NCI-H2196 (cell line): ENCODE measurements around the gene PHOX2B.
"Not testable (repeated sequence)": the region's sequence is repeated elsewhere in the genome, so short reads cannot be mapped to it uniquely, and the experiment has no call there.

Experiments
- DNase-seq: peaks from one replicate; lab custom pipeline; 2025; ENCODE audit not compliant: unreplicated experiment; lab: John Stamatoyannopoulos, UW

PHOX2B gene

DNA sequence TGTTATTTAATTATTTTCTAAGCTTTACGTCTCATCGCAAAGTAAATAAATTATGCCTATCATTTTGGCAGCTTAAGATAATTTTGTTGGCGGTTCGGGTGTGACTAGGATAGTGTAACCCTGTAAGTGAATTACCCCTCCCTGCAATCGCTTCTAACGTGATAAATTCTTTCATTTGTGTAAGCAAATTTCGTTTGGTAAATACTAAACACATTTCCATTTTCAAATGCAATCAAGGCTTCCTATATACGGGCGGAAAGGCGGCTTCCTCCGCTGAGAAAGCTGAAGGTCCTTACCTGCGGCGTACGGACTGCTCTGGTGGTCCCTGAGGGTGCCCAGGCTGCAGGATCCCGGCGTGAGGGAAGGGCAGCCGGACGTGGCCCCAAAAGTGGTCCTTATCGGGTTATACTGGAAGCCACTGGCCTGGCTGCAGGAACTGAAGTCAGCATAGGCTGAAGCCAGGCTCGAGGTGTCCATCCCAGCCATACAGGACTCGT, 403 bp downstream of the PHOX2B start:
- no peak for DNase-seq

DNA sequence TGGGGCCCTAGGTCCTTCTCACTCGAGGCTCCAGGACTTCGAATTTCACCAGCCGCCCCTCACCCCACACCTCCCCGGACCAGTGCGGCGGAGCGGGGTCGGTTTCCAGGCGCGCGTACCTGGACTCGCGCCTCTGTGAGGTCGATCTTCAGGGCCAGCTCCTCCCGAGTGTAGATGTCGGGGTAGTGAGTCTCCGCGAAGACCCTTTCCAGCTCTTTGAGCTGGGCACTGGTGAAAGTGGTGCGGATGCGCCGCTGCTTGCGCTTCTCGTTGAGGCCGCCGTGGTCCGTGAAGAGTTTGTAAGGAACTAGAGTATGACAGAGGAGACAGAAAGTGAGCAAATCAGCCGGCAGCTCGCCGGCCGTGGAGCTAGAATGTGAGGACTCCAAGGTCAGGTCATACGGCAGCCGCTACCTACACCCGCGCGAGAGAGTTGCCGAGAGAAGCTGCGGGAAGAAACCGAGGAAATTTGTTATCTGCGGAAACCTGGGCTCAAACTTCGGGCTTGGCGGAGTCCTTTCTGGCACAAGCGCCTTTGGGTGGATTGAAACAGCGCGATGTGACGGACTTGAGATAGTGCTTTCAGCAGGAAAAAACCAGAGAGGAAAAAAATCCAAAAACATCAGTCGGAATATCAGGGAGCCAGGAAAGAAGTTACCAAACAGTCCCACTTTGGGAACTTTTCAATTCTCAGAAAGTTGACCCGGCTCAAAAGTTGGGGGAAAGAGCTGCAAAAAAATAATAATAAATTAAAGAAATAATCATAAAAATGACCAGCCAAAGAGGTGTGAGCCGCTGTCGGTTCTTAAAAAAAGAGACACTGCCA, 1.1 kb downstream of the PHOX2B start:
- no peak for DNase-seq

- no peak for DNase-seq
Measured at GRCh38 chr4:41746440-41747229, 1.9 kb downstream of the PHOX2B start.

DNA sequence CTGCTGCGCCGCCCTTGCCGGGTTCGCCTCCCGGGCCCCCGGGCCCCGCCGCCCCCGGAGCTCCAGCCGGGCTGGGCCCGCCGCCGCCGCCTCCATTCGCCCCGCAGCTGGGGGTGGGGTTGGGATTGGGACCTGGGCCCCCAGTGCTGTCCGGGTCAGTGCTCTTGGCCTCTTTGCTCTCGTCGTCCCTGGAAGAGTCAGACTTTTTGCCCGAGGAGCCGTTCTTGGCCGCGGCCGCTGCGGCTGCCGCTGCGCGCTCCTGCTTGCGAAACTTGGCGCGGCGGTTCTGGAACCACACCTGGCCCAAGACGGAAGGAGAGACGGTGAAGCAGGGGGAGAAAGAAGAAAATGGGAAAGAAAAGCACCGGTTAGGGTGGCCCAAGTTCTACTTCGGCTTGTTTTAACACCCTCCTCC, 2.5 kb downstream of the PHOX2B start:
- no peak for DNase-seq

- DNase-seq: no peak
Measured at GRCh38 chr4:41745292-41746024, 3.1 kb downstream of the PHOX2B start.

DNA sequence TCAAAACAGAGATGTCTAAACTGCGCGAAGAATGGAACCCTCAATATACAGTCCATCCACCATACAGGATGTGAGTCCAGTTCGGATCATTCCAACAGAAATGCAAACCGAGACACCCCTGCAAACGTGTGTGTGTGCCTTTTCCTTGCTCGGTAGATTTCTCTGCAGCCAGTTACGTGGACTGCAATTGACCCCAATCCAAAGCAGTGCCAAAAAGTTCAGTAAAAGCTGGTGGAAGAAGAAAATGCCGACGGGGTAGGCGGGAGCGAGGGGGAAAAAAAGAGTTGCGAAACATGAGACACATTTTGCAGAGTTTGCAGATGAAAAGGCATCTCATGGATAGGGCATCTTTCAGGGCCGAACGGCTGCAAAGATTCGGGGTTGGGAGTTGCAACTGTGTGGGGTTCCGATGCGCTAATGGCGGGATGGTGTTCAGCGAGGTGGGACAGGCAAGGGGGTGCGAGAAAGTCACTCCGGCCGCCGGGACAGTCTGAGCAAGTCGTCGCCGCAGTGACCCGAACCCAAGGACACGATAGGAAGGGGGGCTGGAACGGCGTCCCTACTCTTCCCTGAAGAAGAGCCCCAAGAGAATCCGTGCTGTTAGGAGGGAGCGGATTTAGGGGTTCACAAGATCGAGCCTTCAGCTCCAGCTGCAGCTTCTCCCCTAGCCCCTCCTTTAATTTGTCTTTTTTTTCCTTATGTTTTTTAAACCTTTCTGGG, 3.8 kb downstream of the PHOX2B start:
- no peak for DNase-seq

- DNase-seq: no peak
Measured at GRCh38 chr4:41741354-41741753, 7.2 kb downstream of the PHOX2B start.

GRCh38 chr4:41737491-41737890, 11.0 kb downstream of the PHOX2B start:
- DNase-seq: not testable (repeated sequence)

GRCh38 chr4:41734371-41734770, 14.2 kb downstream of the PHOX2B start:
- no peak for DNase-seq

- DNase-seq: no peak
Measured at GRCh38 chr4:41731569-41732126, 16.9 kb downstream of the PHOX2B start.

DNA sequence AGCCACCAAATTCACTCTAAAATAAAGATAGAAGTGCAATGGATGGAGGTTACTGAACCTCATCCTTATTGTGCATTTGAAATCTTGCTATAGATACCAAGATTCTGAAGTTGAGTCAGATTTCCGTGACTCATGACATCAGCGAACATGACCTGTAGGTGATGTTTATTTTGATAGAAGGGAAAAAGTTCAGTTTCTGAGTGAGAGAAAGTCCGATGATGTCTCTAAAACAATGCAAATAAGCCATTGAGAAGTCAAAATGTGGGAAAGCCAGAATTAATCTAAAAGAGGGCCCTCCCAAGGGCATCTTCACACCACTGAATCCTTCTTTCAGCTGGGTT, 20.0 kb downstream of the PHOX2B start:
- no peak for DNase-seq

GRCh38 chr4:41727861-41728572, 20.5 kb downstream of the PHOX2B start:
- no peak for DNase-seq

DNA sequence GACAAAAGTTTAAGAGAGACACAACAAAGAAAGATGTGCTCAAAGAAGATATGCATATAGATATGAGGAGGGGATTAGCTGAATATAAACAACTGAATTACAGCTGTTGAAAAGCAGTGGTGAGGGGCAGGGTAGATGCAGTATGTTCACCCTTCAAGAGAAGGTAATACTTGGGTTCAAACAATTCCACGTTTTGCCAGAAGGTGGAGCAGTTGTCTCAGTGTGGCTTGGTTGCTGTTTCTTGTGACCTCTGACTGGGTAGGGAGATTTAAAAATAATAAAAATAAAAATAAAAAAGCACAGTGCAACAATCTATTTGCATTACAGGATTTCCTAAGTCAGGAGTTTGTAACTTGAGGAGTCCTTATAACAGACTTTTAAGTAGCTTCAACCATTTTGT, 23.3 kb downstream of the PHOX2B start:
- DNase-seq: no peak

DNA sequence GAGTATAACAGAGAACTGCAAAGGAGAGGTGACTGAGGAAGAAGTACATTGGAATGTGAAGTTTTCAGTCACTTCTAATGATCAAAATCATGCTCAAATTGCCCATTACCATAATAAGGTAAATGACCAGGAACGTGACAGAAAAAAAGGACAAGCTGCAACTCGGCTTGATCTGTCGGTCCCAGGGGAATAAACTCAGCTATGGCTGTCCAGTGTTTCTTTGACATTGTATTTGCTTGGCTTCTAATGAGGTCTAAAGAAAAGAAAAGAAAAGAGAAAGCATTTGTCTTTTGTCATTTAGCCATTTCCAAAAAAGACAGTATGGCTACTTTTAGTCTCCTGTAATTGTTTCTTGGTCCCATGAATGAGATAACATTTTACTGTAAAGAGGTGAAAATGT, 25.2 kb downstream of the PHOX2B start:
- no peak for DNase-seq

GRCh38 chr4:41722181-41722580, 26.3 kb downstream of the PHOX2B start:
- DNase-seq: no peak

DNA sequence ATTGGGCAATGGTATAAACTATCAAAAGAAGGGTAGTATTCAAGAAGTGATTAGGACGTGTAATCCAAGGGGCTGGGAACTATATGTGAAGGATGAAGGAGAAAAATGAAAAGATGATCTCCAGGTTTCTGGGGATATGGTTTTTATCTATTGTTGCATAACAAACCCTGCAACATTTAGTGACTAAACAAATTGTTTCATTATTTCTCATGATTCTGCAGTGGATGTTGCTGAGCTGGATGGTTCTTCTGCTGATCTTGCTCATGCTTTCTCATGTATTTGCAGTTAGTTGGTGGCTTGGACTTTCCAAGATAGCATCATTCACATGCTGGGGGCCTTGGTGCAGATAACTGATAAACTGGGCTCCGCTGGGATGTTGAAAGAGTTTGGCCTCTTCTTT, 29.1 kb downstream of the PHOX2B start:
- DNase-seq: no peak

DNA sequence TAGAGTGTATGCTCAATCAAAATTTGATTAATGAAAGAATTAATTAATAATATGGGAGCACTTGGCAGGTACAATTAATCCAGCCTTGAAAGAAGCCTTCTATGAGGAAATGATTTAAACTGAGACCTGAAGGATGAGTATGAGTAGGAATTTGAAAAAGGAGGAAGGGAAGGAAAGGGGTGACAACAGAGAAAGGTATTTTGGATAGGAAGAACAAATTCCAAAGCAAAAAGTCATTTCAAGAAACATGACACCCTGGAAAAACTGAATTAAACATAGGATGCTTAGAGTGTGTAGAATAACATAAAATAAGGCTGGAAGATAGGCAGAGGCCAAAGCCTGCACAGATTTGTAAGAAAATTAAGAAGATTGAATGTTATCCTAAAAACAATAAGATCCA, 29.6 kb downstream of the PHOX2B start:
- no peak for DNase-seq

DNA sequence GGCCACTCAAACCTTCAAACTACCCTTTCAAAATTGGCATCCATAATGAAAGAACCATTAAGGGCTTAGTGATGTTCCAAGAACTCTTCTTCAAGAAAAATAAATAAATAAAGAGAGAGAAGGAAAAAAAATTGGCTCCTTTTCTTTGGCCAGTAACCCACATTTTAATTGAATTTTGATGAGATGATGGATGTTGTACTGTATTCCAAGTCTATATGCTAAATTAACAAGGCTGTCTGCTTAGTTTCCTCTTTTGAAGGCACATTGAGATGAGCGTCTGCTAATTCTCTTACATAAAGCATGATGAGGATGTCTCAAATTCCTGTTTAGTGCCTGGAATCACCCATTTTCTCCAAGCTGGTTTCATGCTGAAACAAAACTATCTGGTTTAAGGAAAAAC, 33.4 kb downstream of the PHOX2B start:
- DNase-seq: no peak

DNA sequence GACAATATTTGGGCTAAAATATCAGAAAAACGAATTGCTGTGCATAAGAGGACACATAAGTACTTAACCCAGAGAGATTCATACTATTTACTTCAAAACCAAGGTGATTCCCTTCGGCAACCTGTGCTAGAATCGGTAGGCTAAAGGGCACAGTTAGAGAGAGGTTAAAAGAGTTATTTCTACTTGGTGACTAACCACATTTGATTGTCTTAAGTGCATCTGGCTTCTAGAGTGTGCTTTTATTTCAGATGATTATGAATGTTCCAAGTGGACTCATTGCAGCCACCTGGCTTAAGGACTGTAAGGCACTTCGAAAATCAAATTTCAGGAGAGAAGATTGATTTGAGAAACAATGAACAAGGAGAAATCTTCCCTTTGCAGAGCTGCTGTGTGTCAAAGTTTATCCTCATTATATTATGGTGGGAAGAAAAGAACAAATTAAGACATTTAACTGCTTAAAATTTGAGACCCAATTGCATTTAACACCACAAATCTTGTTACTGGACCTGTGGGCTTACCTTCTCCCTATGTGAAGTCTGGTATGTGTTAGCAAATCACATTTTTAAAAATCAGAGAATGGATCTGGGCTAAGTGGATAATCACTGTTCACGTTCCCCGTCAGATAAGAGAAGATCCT, 34.0 kb downstream of the PHOX2B start:
- DNase-seq: no peak

DNA sequence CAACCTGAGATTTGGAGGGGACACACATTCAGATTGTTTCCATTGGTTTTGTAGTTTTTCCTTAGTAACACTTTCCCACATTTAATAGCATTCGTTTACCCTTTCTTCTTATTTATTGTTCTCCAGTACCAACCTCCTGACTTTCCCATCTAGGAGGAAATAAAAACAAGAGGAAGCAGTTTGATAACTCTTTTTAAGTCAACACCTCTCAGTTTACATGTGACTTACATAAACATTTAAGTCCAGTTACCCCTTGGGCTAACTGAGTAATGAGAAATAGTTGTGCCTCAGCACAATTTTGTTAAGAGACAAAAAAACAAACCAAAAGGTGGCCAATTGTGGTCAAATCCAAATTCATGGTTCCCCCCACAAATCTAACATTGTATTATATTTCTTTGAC, 34.8 kb downstream of the PHOX2B start:
- no peak for DNase-seq
